Thymus (tissue), 11 donors: ENCODE measurements around the gene PLLP. TPM values are rescaled to one million over a fixed set of nuclear protein-coding genes. Genes with fewer than 3 reads are reported as not detected.

Experiments
- DNase-seq, 9 donors: peaks; one replicate each; pipeline ENCODE4 v3.0.0-alpha.2; 2013; ENCODE audit warnings: low spot score in 9 of 9, low read depth in 6 of 9, missing footprints in 1 of 9
- H3K27ac ChIP-seq, 2 donors: one replicate each; pipeline ENCODE4 v1.5.1; 2013; ENCODE audit warnings: control low read depth in 1 of 2, low read depth in 1 of 2, low read length in 1 of 2, mild to moderate bottlenecking in 1 of 2, moderate library complexity in 1 of 2
- H3K27me3 ChIP-seq, 2 donors: one replicate each; pipeline ENCODE4 v1.5.1; 2013; ENCODE audit warnings: low read length in 1 of 2; ENCODE audit not compliant: control insufficient read depth in 2 of 2, insufficient read depth in 1 of 2
- H3K36me3 ChIP-seq, 2 donors: one replicate each; pipeline ENCODE4 v1.5.1; 2013; ENCODE audit warnings: low read length in 1 of 2, mild to moderate bottlenecking in 1 of 2, moderate library complexity in 1 of 2; ENCODE audit not compliant: control insufficient read depth in 2 of 2, insufficient read depth in 2 of 2
- H3K4me1 ChIP-seq, 2 donors: one replicate each; pipeline ENCODE4 v1.5.1; 2013; ENCODE audit warnings: low read length in 2 of 2; ENCODE audit not compliant: control insufficient read depth in 2 of 2, insufficient read depth in 2 of 2
- H3K4me3 ChIP-seq, 2 donors: one replicate each; pipeline ENCODE4 v1.5.1; 2013; ENCODE audit warnings: low read length in 2 of 2, control low read depth in 1 of 2, mild to moderate bottlenecking in 1 of 2
- H3K9me3 ChIP-seq, 2 donors: one replicate each; pipeline ENCODE4 v1.5.1; 2013; ENCODE audit warnings: low read length in 1 of 2, mild to moderate bottlenecking in 1 of 2; ENCODE audit not compliant: control insufficient read depth in 2 of 2, insufficient read depth in 1 of 2
- WGBS: extraction: QIAGEN DNeasy Blood & Tissue Kit; methylation state at CpG from one replicate; pipeline ENCODE4 v1.1.7; 2013; 5-methylcytosine and 5-hydroxymethylcytosine counted together
- polyA plus RNA-seq: library from polyadenylated mRNA; stranded (reverse); fragments of 200-250 nt; gene quantifications from one replicate; pipeline ENCODE4 v1.2.3, GENCODE V29; 2013
- total RNA-seq: library from RNA; stranded (reverse); fragments of 120-200 nt; gene quantifications from one replicate; pipeline ENCODE4 v1.2.4, GENCODE V29; 2013
- donor health status: healthy.

The PLLP gene
- total and polyA plus RNA-seq, 2 donors: 1.2 to 4.9 TPM

DNA sequence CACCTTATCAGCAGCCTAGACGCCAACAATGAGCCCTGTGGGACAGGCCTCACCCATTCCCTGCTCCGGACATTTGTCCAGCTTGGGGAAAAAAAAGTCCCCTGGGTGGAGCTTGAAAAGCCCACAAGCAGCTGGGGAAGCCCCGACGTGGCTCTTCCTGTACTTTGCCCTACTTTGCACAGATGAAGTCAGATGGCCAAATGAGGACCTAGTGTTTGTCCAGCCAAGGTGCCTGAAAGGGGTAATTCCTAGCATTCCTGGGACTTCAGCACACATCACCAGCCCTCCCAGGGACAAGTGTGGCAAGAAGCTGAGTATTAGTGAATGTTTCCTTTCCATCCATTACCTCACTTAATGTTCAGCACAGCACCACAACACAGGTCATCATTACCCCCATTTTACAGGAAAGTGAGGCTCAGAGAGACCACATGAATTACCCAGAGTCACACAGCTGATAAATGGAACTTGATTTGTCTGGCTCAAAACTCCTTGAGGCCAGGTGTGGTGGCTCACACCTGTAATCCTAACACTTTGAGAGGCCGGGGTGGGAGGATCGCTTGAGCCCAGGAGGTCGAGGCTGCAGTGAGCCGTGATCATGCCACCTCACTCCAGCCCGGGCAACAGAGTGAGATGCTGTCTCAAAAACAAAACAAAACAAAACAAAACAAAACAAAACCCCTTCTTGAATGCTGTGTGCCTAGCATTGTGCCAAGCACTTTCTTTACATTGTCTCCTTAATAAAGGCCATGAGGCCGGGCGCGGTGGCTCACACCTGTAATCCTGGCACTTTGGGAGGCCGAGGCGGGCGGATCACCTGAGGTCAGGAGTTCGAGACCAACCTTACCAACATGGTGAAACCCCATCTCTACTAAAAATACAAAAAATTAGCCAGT lies 19.9 kb upstream of the PLLP start:
- H3K36me3 ChIP-seq: no peaks in the 10 kb centered on the region
- no peak overlapping the region for H3K27ac ChIP-seq
- no peak overlapping the region for H3K4me3 ChIP-seq
- peaks cover 0 to 44% of the 10 kb centered on the region in 2 donors for H3K4me1 ChIP-seq
- DNase-seq: no peak
- 84% methylated on average over 16 of the region's 16 CpGs for WGBS
- H3K27me3 ChIP-seq: peaks cover 0 to 13% of the 10 kb centered on the region in 2 donors
- H3K9me3 ChIP-seq: peaks cover 0 to 6% of the 10 kb centered on the region in 2 donors

DNA sequence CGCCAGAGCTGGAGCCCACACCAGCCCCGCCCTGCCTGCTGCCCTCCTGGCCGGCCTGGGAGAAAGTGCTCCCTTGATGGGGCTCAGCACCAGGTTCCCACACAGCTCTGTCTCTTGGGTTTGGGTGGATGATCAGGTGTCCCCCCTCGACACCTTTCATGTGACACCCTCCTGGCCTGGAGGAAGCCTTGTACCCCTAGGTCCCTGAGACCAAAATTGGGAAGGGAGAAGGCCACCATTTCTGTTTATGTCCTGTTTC lies 19.4 kb upstream of the PLLP start:
- H3K9me3 ChIP-seq: peaks cover 0 to 6% of the 10 kb centered on the region in 2 donors
- peaks cover 0 to 49% of the 10 kb centered on the region in 2 donors for H3K4me1 ChIP-seq
- H3K27ac ChIP-seq: no peak overlapping the region
- H3K36me3 ChIP-seq: no peaks in the 10 kb centered on the region
- DNase-seq: no peak
- H3K4me3 ChIP-seq: no peak overlapping the region
- WGBS: 98% methylated on average over 4 of the region's 4 CpGs
- peaks cover 0 to 13% of the 10 kb centered on the region in 2 donors for H3K27me3 ChIP-seq

DNA sequence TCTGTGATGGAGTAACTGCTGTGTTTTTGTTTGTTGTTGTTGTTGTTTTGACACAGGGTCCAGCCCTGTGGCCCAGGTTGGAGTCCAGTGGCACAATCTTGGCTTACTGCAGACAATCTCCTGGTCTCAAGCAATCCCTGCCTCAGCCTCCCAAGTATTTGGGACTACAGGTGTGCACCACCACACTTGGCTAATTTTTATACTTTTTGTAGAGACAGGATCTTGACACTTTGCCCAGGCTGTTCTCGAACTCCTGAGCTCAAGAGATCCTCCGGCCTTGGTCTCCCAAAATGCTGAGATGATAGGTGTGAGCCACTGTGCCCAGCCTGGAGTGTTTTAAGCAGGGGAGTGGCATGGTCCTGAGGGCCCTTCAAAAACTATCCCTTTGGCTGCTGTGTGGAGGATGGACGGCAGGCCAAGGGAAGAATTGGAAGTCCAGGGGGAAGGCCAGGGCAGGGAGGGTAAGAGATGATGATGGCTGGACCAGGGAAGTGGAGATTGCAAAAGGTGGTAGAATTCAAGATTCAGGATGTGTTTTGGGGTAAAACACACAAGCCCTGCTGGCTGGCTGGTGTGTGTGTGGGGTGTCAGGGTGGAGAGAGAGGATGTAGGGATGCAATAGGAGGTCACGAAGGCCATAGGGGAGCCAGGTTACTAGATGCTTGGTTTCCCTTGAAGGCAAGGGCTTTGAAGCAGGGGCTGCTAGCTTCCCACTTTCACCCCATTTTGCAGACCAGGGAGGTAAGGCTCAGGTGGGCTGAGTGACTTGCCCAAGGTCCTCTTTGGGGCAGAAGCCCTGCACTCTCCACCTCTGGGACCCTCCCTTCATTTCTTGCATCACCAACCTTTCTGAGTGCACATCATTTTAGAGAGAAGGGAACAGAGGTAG lies 18.8 kb upstream of the PLLP start:
- WGBS: 98% methylated on average over 4 of the region's 4 CpGs
- Histone ChIP-seq H3K36me3 (no peaks in the 10 kb centered on the region), H3K9me3 (peaks cover 0 to 6% of the 10 kb centered on the region in 2 donors), H3K4me1 (peaks cover 0 to 51% of the 10 kb centered on the region in 2 donors), H3K27me3 (peaks cover 0 to 13% of the 10 kb centered on the region in 2 donors), H3K4me3 (no peak overlapping the region), H3K27ac (no peak overlapping the region)
- no peak for DNase-seq

DNA sequence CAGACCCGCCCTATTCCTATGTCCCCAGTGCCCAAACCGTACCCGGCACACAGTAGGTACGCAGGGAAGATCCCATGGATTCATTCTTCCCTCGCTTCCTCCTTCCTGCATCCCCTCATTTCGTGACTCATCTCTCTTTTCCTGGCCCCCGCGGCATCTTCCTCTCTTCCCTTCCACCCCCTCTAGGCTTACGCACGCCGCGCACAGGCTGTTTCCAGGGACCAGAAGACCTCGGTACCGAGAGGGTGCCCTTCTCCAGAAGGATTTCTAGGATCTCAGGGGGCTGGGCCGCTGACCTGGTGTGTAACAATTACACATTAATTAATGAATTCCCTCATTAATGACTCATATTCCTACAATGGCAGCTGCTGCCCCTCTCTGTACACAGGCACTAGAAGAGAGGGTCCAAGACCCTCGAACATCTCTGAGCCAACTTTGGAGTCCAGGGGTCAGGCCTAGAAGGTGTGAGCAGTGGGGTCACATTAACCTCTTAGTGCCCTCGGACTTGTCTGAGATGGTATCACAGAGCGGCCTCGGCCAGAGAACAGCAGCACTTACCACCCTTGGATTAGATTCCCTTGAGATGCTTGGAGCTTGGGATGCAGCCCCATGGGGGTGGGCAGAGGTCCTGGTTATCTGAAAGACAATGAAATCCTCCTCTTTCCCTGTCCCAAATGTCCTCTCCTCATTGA lies 16.8 kb upstream of the PLLP start:
- DNase-seq: no peak
- Histone ChIP-seq H3K4me3 (peak overlapping the region; percentile 28 to 43), H3K36me3 (no peaks in the 10 kb centered on the region), H3K27me3 (peaks cover 0 to 2% of the 10 kb centered on the region in 2 donors), H3K27ac (peak overlapping the region in 1 of 2 donors; percentile 40), H3K9me3 (peaks cover 0 to 6% of the 10 kb centered on the region in 2 donors), H3K4me1 (peaks cover 0 to 64% of the 10 kb centered on the region in 2 donors)
- 56% methylated on average over 19 of the region's 19 CpGs for WGBS

DNA sequence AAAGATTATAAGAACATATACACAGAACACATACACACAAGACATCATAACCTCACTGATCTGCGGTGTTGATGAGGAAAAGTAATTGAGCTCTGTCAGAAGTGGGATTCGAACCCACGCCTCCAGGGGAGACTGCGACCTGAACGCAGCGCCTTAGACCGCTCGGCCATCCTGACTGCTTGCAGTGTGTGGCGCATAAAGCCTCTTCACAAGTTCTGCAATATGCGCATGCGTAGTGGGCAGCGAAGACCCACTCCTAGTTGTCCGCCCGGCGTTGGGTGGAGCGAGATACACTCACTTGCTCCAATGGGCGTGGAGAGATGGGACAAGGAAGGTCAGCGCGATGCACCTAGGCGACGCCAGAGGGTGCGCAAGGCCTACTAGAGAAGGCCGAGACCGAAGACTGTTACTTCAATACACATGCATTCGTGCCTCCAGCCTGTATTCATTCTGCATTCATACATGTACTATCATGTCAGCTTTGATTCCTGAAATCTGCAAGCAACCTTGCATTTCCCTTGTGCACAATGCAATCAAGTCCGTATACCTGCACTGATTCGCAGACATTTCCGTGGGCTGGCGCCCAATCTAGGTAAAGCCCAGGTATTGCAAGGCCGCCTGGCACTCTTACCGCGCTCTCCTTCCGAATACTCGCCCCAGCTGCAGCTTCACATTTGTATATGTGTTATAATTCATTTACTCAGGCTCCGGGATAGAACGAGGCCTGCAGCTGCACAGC lies 16.1 kb upstream of the PLLP start:
- H3K27me3 ChIP-seq: peaks cover 0 to 2% of the 10 kb centered on the region in 2 donors
- H3K9me3 ChIP-seq: peaks cover 0 to 6% of the 10 kb centered on the region in 2 donors
- peak; percentile 96 to 100 (median 99) for DNase-seq
- peak overlapping the region; percentile 56 to 83 for H3K27ac ChIP-seq
- peak overlapping the region; percentile 43 to 52 for H3K4me3 ChIP-seq
- WGBS: 3% methylated on average over 36 of the region's 36 CpGs
- H3K36me3 ChIP-seq: no peaks in the 10 kb centered on the region
- peaks cover 0 to 64% of the 10 kb centered on the region in 2 donors for H3K4me1 ChIP-seq

DNA sequence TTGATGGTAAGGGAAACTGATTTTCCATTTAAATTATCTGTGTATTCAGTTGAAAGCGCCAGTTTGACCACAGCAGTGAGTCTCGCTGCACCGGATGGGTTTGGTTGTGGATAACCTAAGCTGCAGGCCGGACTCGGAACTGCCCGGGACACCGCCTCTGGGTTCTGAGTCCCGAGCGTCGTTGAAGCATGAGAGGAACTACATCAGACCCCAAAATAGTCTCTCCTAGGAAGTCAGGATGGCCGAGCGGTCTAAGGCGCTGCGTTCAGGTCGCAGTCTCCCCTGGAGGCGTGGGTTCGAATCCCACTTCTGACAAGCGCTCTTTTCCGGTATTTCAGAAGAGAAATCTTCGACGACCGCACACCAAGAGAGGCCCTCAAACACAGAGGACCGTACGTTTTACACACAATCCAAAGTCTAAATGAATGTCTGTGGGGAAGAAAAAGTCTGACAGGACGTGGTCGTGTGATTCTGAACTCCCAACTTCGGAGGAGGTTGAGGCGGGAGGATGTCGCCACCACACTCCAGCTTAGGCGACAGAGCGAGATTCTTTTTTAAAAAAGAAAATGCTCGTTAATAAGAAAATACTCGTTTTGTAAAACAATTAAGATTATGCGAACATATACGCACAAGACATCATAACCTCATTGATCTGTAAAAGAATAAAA lies 15.4 kb upstream of the PLLP start:
- Histone ChIP-seq H3K9me3 (peaks cover 0 to 6% of the 10 kb centered on the region in 2 donors), H3K27me3 (no peaks in the 10 kb centered on the region), H3K4me3 (peak overlapping the region; percentile 43 to 52), H3K4me1 (peaks cover 0 to 64% of the 10 kb centered on the region in 2 donors), H3K27ac (peak overlapping the region; percentile 83 to 86), H3K36me3 (no peaks in the 10 kb centered on the region)
- peak; percentile 61 to 89 (median 73) for DNase-seq
- under 1% methylated on average over 35 of the region's 35 CpGs for whole genome bisulfite sequencing

DNA sequence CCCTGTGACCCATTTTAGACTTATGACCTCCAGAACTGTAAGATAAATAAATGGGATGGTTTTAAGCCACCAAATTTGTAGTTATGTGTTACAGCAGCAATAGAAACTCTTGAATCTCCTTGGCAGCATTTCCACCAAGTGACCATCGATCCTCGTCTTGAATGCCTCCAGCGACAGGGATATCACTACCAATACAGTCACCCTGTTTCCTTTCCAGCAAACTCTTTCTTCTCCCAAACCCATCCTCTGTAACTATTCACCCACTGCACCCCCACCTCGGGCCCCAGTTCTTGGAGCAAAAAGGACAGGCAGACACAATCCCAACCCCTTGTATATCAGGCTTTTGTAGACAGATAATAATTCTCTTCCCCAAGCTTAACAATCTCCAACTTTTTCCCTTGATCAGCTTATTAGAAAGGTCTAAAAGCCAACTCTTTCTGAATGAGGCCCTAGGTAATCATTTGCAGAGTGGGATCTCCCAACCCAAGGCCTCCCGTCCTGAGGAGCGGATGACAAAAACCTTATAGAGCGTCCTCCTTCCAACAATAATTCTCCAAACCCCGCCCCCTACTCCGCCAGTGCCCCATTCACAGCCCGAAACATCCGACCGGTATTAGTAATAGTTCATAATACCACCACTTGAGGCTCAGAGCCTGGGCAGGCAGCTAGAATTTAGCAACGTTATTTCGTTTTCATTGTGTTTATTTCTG lies 14.7 kb upstream of the PLLP start:
- Histone ChIP-seq H3K27ac (peak overlapping the region; percentile 66 to 83), H3K4me1 (peaks cover 0 to 59% of the 10 kb centered on the region in 2 donors), H3K4me3 (peak overlapping the region; percentile 43 to 52), H3K27me3 (no peaks in the 10 kb centered on the region), H3K9me3 (peaks cover 0 to 6% of the 10 kb centered on the region in 2 donors), H3K36me3 (no peaks in the 10 kb centered on the region)
- no peak for DNase-seq
- 35% methylated on average over 14 of the region's 14 CpGs for WGBS
